ENCODE data around the gene ATN1.

Gene ATN1

DNA sequence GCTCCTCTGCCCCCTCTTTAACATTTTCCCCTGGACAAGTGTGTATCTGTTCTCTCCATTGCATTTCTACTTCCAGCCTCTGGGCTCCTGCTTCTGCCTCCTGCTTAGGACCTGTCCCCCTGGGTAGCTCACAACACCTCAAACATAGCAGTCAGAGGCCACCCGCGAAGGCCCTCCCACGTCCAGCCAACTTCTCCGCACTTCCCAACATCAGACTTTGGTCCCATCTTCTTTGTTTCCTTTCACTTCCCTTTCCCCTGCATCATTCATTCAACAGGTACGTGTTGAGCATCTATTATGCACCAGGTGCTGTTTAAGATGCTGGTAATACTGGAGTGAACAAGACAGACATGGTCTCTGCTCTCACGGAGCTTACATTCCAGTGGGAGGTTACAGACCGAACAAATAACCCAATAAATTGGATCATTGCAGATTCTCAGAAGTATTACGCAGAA lies 19.2 kb downstream of the ATN1 start:
- DNase-seq: no peak

GRCh38 chr12:6947615-6948014 lies 19.9 kb downstream of the ATN1 start:
- DNase-seq: no peak

DNA sequence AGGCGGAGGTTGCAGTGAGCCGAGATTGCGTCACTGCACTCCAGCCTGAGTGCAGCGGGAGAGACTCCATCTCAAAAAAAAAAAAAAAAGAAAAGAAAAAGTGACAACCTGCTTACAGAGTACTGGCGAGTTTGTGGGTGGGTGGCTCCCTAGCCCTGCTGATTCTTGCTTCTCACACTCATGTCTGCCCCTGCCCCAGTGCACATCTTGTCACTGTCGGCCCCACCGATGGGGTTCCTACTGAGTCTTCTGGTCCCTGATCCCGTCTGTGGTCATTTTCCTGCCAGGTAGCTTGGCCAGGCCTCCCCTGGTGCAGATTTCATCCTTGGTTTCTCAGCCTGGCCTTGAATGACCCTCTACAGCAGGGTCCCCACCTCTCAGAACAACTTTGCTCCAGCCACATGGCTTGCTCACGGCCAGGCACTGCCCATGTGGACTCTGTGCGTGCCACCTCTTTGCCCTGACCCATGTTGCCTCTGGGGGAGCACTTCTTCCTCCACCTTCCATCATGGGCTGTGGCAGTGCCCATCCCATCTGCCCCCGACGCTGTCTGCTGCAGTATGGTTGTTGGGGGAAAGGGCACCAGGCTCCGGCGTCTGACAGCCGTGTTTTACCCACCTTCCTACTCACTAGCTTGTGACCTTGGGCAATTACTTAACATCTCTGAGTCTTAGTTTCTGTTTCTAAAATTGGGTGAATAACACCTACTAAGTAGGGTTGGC lies 21.3 kb downstream of the ATN1 start:
- no peak for DNase-seq

GRCh38 chr12:6950401-6950801 lies 22.6 kb downstream of the ATN1 start:
- no peak for DNase-seq

GRCh38 chr12:6950811-6951540 lies 23.2 kb downstream of the ATN1 start, which contains the start of gene PTPN6:
Gene PTPN6, plus strand, starts transcription at chr12:6951356. Its CDS starts 157 bp downstream, at chr12:6951513.
- peak; percentile 69 for DNase-seq

GRCh38 chr12:6951551-6952120 lies 23.9 kb downstream of the ATN1 start:
- no peak for DNase-seq

GRCh38 chr12:6952121-6952862 lies 24.5 kb downstream of the ATN1 start:
- no peak for DNase-seq

DNA sequence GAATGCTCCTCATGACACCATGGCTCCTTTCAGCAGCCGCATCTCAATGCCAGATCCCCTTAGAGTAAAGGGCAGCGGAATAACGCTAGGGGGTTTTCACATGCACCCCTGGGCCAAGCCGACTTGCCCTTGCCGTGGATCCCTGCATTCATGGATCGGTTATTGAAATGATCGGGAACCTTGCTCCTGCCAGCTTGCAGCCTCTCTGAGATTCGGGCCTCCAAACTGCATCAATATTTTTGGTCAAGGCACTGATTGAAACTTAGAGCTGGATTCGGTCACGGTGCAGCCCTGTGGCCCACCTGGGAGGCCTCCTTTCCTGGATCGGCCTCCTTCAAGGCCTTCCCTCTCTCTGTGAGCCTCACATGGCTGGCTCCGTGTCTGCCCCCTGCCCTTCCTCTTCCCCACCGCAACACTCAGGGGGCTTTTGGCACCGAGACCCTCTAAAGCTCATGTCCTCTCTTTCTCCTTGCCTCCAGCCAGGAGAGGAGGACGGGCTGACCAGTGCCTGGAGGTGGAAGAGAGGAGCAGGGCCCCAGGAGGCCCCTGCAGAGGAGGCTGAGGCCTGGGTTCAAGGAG lies 25.2 kb downstream of the ATN1 start:
- DNase-seq: no peak

DNA sequence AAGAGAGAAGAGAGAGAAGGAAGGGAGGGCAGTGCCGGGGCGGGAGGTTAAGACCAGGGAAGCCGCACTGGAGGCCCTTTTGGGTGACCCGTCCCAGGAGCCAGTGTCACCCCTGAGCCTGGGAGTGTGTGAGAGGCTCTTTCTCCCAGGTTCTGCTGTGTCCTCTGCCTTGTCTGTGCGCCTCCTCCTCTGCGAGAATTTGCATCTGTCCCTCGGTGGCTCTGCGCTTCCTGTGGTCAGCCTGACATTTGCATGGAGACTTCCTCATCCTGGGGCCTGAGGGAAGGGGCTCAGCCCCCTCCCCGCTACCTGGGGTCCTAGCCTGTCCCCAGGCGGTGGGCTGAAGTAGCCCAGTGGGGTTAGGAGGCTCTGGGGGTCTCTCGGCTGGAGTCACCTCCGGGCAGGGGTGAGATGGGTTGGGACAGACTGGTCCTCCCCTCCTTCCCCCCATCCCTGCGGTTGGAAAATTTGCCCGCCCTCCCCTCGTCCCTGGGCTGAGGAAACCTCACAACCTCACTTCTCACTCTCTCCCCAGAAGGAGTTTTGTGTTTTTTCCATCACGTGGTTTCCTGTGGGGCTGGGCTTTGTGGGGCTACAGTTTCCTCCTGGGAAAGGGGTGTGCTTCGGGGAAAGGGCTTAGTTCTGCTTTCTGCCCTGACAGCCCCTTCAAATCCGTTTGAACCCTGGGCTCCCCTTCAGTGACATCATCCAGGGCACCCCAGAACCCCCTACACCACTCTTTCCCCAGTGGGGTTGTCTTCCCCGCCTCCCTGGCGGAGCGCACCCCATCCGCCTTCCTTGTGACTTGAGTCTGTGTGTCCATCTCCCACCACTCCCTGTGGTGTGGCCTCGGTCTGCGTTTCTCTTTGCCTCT lies 25.9 kb downstream of the ATN1 start:
- DNase-seq: peak; percentile 66

DNA sequence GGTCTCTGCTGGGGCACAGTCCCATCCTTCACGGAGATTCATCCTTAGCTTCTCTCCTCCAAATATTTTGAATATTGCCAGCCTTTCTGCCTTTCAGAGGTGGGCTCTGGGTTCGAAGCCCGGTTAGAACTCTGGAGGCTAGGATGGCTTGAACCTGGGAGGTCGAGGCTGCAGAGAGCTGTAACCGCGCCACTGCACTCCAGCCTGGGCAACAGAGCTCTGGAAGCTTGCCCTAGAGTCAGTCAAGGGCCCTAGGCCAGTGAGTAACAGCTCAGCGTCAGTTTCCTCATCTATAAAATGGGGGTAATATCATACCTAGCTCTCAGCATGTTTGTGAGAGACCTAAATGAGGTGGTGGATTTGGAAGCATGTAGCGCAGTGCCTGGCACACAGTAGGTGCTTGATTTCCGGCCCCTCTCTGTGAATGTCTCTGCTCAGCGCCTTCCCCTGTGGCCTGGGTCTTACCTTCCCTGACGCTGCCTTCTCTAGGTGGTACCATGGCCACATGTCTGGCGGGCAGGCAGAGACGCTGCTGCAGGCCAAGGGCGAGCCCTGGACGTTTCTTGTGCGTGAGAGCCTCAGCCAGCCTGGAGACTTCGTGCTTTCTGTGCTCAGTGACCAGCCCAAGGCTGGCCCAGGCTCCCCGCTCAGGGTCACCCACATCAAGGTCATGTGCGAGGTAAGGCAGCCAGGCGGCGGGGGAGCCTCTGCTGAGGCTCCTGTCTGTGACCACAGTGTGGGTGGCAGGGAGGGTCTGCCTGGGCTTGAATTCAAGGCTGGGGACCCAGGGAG lies 26.8 kb downstream of the ATN1 start:
- no peak for DNase-seq

GRCh38 chr12:6955108-6956020 lies 27.6 kb downstream of the ATN1 start:
- no peak for DNase-seq

DNA sequence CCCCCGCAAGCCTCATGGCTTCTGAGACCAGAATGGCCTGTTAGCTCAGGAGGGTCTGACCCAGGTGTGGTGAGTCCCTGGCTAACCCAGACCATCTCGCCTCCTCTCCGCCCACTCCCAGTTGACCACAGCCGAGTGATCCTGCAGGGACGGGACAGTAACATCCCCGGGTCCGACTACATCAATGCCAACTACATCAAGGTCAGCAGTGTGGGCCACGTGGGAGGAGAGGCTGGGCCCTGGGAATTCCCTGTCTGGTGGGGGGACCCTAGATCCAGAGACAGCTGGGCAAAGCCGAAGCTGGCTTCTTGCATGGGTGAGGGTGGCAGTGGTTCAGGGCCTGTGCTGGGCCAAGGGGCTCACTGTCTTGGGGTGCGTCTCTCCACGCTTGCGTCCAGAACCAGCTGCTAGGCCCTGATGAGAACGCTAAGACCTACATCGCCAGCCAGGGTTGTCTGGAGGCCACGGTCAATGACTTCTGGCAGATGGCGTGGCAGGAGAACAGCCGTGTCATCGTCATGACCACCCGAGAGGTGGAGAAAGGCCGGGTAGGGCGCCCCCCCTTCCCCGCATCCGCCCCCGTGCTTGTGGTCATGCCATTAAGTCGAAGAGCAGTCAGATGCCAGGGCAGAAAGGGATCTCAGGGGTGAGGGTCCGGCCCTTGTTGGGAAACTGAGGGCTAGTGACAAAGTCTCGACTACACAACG lies 28.4 kb downstream of the ATN1 start:
- DNase-seq: no peak

GRCh38 chr12:6957151-6957701 lies 29.5 kb downstream of the ATN1 start:
- no peak for DNase-seq

DNA sequence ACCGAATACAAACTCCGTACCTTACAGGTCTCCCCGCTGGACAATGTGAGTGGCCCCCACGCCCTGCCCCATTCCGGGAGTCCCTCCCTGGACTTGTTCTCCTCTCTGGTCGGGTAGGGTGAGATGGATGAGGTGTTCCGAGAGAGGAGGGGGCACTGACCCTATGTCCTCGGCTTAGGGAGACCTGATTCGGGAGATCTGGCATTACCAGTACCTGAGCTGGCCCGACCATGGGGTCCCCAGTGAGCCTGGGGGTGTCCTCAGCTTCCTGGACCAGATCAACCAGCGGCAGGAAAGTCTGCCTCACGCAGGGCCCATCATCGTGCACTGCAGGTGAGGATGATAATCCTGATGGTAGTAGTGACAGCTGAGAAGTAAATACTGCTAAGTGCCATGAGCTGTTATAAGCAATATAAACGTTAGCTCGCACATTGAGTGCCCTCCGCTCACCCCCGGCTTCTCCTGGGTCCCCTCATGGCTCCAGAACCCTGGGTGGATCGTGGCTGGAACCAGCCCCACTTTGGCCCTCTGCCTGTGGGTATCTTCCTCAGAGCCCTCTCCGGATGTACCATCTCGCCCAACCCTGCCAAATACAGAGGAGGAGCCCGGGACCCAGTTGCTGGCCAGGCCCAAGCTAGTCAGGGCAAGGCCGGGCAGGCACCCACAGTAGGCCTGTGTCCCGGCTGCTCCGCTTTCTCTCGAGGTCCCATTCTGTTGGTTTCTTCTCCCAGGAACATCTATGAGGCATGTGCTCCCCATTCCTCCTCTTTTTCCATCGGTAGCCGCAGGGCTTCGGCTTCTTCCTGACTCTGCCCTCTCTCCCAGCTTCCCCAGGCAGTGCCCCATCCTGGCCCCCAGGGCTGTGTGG lies 30.2 kb downstream of the ATN1 start:
- DNase-seq: no peak

GRCh38 chr12:6958609-6959057 lies 30.9 kb downstream of the ATN1 start:
- DNase-seq: no peak

GRCh38 chr12:6959058-6959804 lies 31.5 kb downstream of the ATN1 start:
- peak; percentile 66 for DNase-seq
